HepG2 (cell line): ENCODE results near the gene ZMYND19. TPM values are rescaled to one million over a fixed set of nuclear protein-coding genes. Genes with fewer than 3 reads are reported as not detected.
A peak's percentile ranks its signal among the peaks of the same experiment; 100 is the strongest.

Experiments
- ATAC-seq: fragments of 200-7000 bp; cut with Tn5 transposase; 3 replicates; pipeline ENCODE4 v1.9.1; 2020; ENCODE audit warnings: mild to moderate bottlenecking, moderate library complexity
- BruUV-seq: library from RNA; stranded (reverse); fragments of 400-500 nt; replicated peaks from 2 replicates; lab custom pipeline; 2021; lab: Mats Ljungman, UMichigan
- CTCF ChIA-PET: fragments of 300-600 bp; formaldehyde crosslinking; extraction: SDS; loops from one replicate; lab custom pipeline; 2021; ENCODE audit warnings: low total read pairs, inconsistent platforms, low intra/inter-chr PET ratio; lab: Yijun Ruan, JAX
- POLR2A ChIA-PET: fragments of 350-600 bp; sonication (Branson Sonifier 250); formaldehyde crosslinking; loops from one replicate; lab custom pipeline; 2020; ENCODE audit warnings: antibody characterized with exemption, inconsistent platforms; lab: Yijun Ruan, JAX
- DNase-seq: peaks from one replicate; pipeline ENCODE4 v3.0.0-alpha.2; 2015; ENCODE audit warnings: low spot score
- FAIRE-seq: peaks from 3 replicates; lab custom pipeline; 2011; peaks lifted over from hg19 to GRCh38; lab: Jason Lieb, UNC
- H2AFZ ChIP-seq: one replicate; pipeline ENCODE4 v1.6.1; 2011; ENCODE audit warnings: low read length, inconsistent platforms
- H3K27ac ChIP-seq: fragments of 300-600 bp; 3 replicates; pipeline ENCODE4 v1.8.0; 2011; ENCODE audit warnings: mixed run types, mild to moderate bottlenecking, mixed read lengths, low read length, inconsistent platforms; ENCODE audit not compliant: insufficient read depth; ENCODE audit errors: extremely low read length
- H3K27me3 ChIP-seq, 2 experiments: fragments of 200-600 bp in 1 of 2; 2 replicates in 1 of 2; 3 replicates in 1 of 2; pipeline versions ENCODE4 v1.6.0 to v1.8.0; 2011; ENCODE audit warnings: low read length in 2 of 2, mild to moderate bottlenecking in 2 of 2, moderate library complexity in 2 of 2, inconsistent platforms in 1 of 2; ENCODE audit not compliant: insufficient read depth in 2 of 2, control insufficient read depth in 1 of 2
- H3K36me3 ChIP-seq, 2 experiments: fragments of 200-600 bp in 1 of 2; replicated peaks in 1 of 2; 2 replicates in 1 of 2; 3 replicates in 1 of 2; pipeline versions ENCODE4 v1.5.1 to v1.8.0; 2011; ENCODE audit warnings: low read length in 2 of 2, inconsistent platforms in 1 of 2; ENCODE audit not compliant: insufficient read depth in 2 of 2, control insufficient read depth in 1 of 2
- H3K4me1 ChIP-seq: 2 replicates; pipeline ENCODE4 v1.5.1; 2012; ENCODE audit warnings: low read length, inconsistent platforms; ENCODE audit not compliant: insufficient read depth
- H3K4me2 ChIP-seq: 2 replicates; pipeline ENCODE4 v1.6.0; 2011; ENCODE audit warnings: low read depth, low read length, inconsistent platforms
- H3K4me3 ChIP-seq, 3 experiments: fragments of 200-600 bp in 1 of 3; sonication (generic), shearing (Covaris generic) in 1 of 3; replicated peaks in 1 of 3; 2 replicates each; pipeline ENCODE4 v1.5.1; 2011 to 2016; ENCODE audit warnings: low read length in 3 of 3, inconsistent platforms in 2 of 3, low read depth in 2 of 3, mild to moderate bottlenecking in 2 of 3, control low read depth in 1 of 3, mixed read lengths in 1 of 3; ENCODE audit not compliant: insufficient read depth in 1 of 3
- H3K79me2 ChIP-seq: one replicate; pipeline ENCODE4 v1.6.1; 2011; ENCODE audit warnings: low read length, inconsistent platforms; ENCODE audit not compliant: insufficient read depth
- H3K9ac ChIP-seq: 2 replicates; pipeline ENCODE4 v1.6.0; 2011; ENCODE audit warnings: mild to moderate bottlenecking, low read depth, low read length, inconsistent platforms; ENCODE audit not compliant: insufficient read depth
- H3K9me3 ChIP-seq: 2 replicates; pipeline ENCODE4 v1.5.1; 2012; ENCODE audit warnings: mild to moderate bottlenecking, low read length
- H4K20me1 ChIP-seq: 2 replicates; pipeline ENCODE4 v1.6.0; 2011; ENCODE audit warnings: inconsistent platforms, mild to moderate bottlenecking, low read length, moderate library complexity; ENCODE audit not compliant: insufficient read depth
- BATF2 ChIP-seq: sonication (generic); formaldehyde crosslinking; IDR thresholded peaks from 2 replicates; pipeline ENCODE4 v1.8.0; 2022; ENCODE audit warnings: mild to moderate bottlenecking, missing genetic modification reagents, moderate library complexity
- BORCS8-MEF2B ChIP-seq: sonication (generic); formaldehyde crosslinking; IDR thresholded peaks from 2 replicates; pipeline ENCODE4 v1.8.0; 2022; ENCODE audit warnings: mild to moderate bottlenecking, missing genetic modification reagents
- BRCA1 ChIP-seq: sonication (generic); formaldehyde crosslinking; IDR thresholded peaks from 2 replicates; pipeline ENCODE4 v1.4.0; 2020; ENCODE audit warnings: missing genetic modification reagents
- DNMT3B ChIP-seq: conservative IDR thresholded peaks from 2 replicates; pipeline ENCODE4 v1.6.1; 2016; ENCODE audit warnings: missing biosample characterization, control low read depth
- GPBP1L1 ChIP-seq: sonication (generic); formaldehyde crosslinking; IDR thresholded peaks from 2 replicates; pipeline ENCODE4 v1.5.0; 2020; ENCODE audit warnings: mild to moderate bottlenecking, missing genetic modification reagents
- HOXA7 ChIP-seq: sonication (generic); formaldehyde crosslinking; IDR thresholded peaks from 2 replicates; pipeline ENCODE4 v1.8.1; 2022; ENCODE audit warnings: mild to moderate bottlenecking, missing genetic modification reagents, moderate library complexity
- KDM3A ChIP-seq: IDR thresholded peaks from 2 replicates; pipeline ENCODE4 v1.6.1; 2018; ENCODE audit warnings: low read depth, missing compliant biosample characterization
- NFIC ChIP-seq: IDR thresholded peaks from 2 replicates; pipeline ENCODE4 v1.6.1; 2012; ENCODE audit warnings: mild to moderate bottlenecking, low read length, inconsistent platforms
- SYNCRIP ChIP-seq: fragments of 200-400 bp; formaldehyde crosslinking; IDR thresholded peaks from 2 replicates; pipeline ENCODE4 v1.6.1; 2018; ENCODE audit warnings: mild to moderate bottlenecking, low read depth, low read length; ENCODE audit not compliant: insufficient read depth
- ZNF225 ChIP-seq: sonication (generic); formaldehyde crosslinking; IDR thresholded peaks from 2 replicates; pipeline ENCODE4 v1.4.0; 2020; ENCODE audit warnings: mild to moderate bottlenecking, missing genetic modification reagents
- ZNF496 ChIP-seq: sonication (generic); formaldehyde crosslinking; IDR thresholded peaks from 2 replicates; pipeline ENCODE4 v1.8.1; 2023; ENCODE audit warnings: mild to moderate bottlenecking, moderate library complexity, missing genetic modification reagents; ENCODE audit not compliant: insufficient replicate concordance
- ZNF639 ChIP-seq: conservative IDR thresholded peaks from 2 replicates; pipeline ENCODE4 v1.6.1; 2018; ENCODE audit warnings: missing genetic modification reagents
- ZNF674 ChIP-seq: sonication (generic); formaldehyde crosslinking; IDR thresholded peaks from 2 replicates; pipeline ENCODE4 v1.5.0; 2020; ENCODE audit warnings: low read depth, mild to moderate bottlenecking, missing genetic modification reagents
- WGBS: methylation state at CpG from one replicate; pipeline ENCODE4 v1.1.6; 2017; ENCODE audit warnings: low lambda C conversion rate; 5-methylcytosine and 5-hydroxymethylcytosine counted together
- in situ Hi-C: cut with HindIII; loops from 2 replicates; pipeline ENCODE4 v1.10.0; 2017; ENCODE audit warnings: low pct_unique_long_range_greater_than_20kb; ENCODE audit not compliant: extremely low pct_ligation_motif_present
- intact Hi-C: fragments of 100-400 bp; cut with micrococcal nuclease; formaldehyde crosslinking; loops from one replicate; pipeline ENCODE4 v1.10.0; 2022; ENCODE audit not compliant: unreplicated experiment
- polyA plus RNA-seq, 8 experiments: library from polyadenylated mRNA; depleted of rRNA in 3 of 8; stranded (reverse) in 7 of 8; unstranded in 1 of 8; fragments of >200 nt; fragmentation: Illumina TruSeq in 4 of 8; extraction: Trizol in 4 of 8; gene quantifications; 2 replicates each; pipeline versions ENCODE4 v1.2.1 to v1.2.3, GENCODE V29; 2011 to 2016; ENCODE audit warnings: low read depth in 4 of 8, missing spikeins in 1 of 8, mixed read lengths in 1 of 8; ENCODE audit not compliant: insufficient read depth in 1 of 8
- total RNA-seq, 5 experiments: library from RNA; depleted of rRNA; stranded (reverse); fragments of >200 nt; fragmentation: Illumina TruSeq; extraction: Trizol; gene quantifications; 2 replicates each; pipeline ENCODE4 v1.2.3, GENCODE V29; 2016; ENCODE audit warnings: low read depth in 1 of 5
- TF ChIP-seq, protein P1 (sequence below): sonication (generic); formaldehyde crosslinking; IDR thresholded peaks from 2 replicates; pipeline ENCODE4 v1.8.0; 2022; ENCODE audit warnings: missing genetic modification reagents, mild to moderate bottlenecking, borderline replicate concordance
- TF ChIP-seq, protein P2 (sequence below): sonication (generic); formaldehyde crosslinking; IDR thresholded peaks from 2 replicates; pipeline ENCODE4 v1.4.0; 2020; ENCODE audit warnings: mild to moderate bottlenecking, missing genetic modification reagents
- TF ChIP-seq, protein P3 (sequence below): sonication (generic); formaldehyde crosslinking; IDR thresholded peaks from 2 replicates; pipeline ENCODE4 v1.4.0; 2020; ENCODE audit warnings: mild to moderate bottlenecking, missing genetic modification reagents

ZMYND19 gene
- total and polyA plus RNA-seq, 2 of the 13 experiments (the other 11 are each of a cell fraction or from before 2014, with no cell fraction given), result 21.3 to 38.7 TPM

- DNase-seq (no peak), FAIRE-seq (no peak), ATAC-seq (0 out of 3 replicates have a peak, but pooled peaks have one; percentile 7)
- ChIA-PET POLR2A (interaction anchor here (0.9 kb wide), 1 partner anchor 49 kb away, joined by 3 read pairs; no protein-coding TSS in a partner anchor), CTCF (no interaction called here)
- no TSS peak for BruUV-seq
- no peak overlapping the region for H3K27ac ChIP-seq
- WGBS, result 62% methylated on average over 6 of the region's 6 CpGs
- peaks cover 14% of the 10 kb centered on the region for H4K20me1 ChIP-seq
- H3K79me2 ChIP-seq, result peaks cover 76% of the 10 kb centered on the region
- H3K4me2 ChIP-seq, result peak overlapping the region; percentile 76
- H3K9ac ChIP-seq, result no peak overlapping the region
- no peaks in the 10 kb centered on the region; a peak in 1 of 5 replicates for H3K27me3 ChIP-seq
- H3K9me3 ChIP-seq, result no peaks in the 10 kb centered on the region
- peaks cover 0 to 2% of the 10 kb centered on the region in 2 experiments; a peak in 2 of 5 replicates for H3K36me3 ChIP-seq
- H3K4me3 ChIP-seq, result 0 out of 6 replicates have a peak overlapping the region, but pooled peaks of 1 of the 3 experiments have one; percentile 83
- no peak overlapping the region for H2AFZ ChIP-seq
- in situ Hi-C loops (no loop called here), intact Hi-C loops (loop anchor here (5.0 kb wide), 1 partner anchor 41 kb away; no protein-coding TSS in a partner anchor)
- peaks cover 37% of the 10 kb centered on the region for H3K4me1 ChIP-seq
- TF ChIP-seq BATF2 (no peak), BORCS8-MEF2B (CRISPR knock-in tag) (no peak), HOXA7 (CRISPR knock-in tag) (no peak), DNMT3B (CRISPR knock-in tag) (no peak), ZNF639 (no peak), BRCA1 (no peak), NFIC (no peak), ZNF496 (no peak), GPBP1L1 (CRISPR knock-in tag) (no peak), ZNF674 (no peak), KDM3A (no peak), SYNCRIP (no peak), ZNF225 (CRISPR knock-in tag) (no peak)
- TF ChIP-seq, protein P1, sequence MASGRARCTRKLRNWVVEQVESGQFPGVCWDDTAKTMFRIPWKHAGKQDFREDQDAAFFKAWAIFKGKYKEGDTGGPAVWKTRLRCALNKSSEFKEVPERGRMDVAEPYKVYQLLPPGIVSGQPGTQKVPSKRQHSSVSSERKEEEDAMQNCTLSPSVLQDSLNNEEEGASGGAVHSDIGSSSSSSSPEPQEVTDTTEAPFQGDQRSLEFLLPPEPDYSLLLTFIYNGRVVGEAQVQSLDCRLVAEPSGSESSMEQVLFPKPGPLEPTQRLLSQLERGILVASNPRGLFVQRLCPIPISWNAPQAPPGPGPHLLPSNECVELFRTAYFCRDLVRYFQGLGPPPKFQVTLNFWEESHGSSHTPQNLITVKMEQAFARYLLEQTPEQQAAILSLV, result no peak
- TF ChIP-seq, protein P2, sequence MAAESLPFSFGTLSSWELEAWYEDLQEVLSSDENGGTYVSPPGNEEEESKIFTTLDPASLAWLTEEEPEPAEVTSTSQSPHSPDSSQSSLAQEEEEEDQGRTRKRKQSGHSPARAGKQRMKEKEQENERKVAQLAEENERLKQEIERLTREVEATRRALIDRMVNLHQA (CRISPR knock-in tag), result no peak
- TF ChIP-seq, protein P3, sequence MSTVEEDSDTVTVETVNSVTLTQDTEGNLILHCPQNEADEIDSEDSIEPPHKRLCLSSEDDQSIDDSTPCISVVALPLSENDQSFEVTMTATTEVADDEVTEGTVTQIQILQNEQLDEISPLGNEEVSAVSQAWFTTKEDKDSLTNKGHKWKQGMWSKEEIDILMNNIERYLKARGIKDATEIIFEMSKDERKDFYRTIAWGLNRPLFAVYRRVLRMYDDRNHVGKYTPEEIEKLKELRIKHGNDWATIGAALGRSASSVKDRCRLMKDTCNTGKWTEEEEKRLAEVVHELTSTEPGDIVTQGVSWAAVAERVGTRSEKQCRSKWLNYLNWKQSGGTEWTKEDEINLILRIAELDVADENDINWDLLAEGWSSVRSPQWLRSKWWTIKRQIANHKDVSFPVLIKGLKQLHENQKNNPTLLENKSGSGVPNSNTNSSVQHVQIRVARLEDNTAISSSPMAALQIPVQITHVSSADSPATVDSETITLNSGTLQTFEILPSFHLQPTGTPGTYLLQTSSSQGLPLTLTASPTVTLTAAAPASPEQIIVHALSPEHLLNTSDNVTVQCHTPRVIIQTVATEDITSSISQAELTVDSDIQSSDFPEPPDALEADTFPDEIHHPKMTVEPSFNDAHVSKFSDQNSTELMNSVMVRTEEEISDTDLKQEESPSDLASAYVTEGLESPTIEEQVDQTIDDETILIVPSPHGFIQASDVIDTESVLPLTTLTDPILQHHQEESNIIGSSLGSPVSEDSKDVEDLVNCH (CRISPR knock-in tag), result no peak
These were observed 30.9 kb upstream of the ZMYND19 start for GRCh38 chr9:137621131-137621757.
